ENCODE results near the gene ABCC10. TPM values are rescaled to one million over a fixed set of nuclear protein-coding genes. Genes with fewer than 3 reads are reported as not detected.

Gene ABCC10
- total RNA-seq, 4 donors from 2014 or later: 0.59 to 35.5 (median 10.7) TPM

DNA sequence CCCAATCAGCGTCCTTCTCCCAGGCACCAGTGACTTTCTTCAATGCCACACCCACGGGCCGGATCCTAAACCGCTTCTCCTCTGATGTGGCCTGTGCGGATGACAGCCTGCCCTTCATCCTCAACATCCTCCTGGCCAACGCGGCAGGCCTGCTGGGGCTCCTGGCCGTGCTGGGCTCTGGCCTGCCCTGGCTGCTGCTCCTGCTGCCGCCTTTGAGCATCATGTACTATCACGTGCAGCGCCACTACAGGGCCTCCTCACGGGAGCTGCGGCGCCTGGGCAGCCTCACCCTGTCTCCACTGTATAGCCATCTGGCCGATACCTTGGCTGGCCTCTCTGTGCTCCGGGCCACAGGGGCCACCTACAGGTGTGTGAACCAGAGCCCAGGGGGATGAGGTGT is 18.2 kb downstream of the ABCC10 start:
- no peaks in the 10 kb centered on the region for H3K36me3 ChIP-seq
- H3K9me3 ChIP-seq: no peaks in the 10 kb centered on the region
- no peak for DNase-seq
- H3K4me3 ChIP-seq: no peak overlapping the region
- H3K27ac ChIP-seq: no peak overlapping the region
- intact Hi-C loops (cut with DNase I; ENCODE audit: low total_unique reads): no loop called here
- no peaks in the 10 kb centered on the region for H3K4me1 ChIP-seq
- TF ChIP-seq POLR2A (IDR thresholded peaks at IDR 0.05): no peak
- TF ChIP-seq, protein P1, sequence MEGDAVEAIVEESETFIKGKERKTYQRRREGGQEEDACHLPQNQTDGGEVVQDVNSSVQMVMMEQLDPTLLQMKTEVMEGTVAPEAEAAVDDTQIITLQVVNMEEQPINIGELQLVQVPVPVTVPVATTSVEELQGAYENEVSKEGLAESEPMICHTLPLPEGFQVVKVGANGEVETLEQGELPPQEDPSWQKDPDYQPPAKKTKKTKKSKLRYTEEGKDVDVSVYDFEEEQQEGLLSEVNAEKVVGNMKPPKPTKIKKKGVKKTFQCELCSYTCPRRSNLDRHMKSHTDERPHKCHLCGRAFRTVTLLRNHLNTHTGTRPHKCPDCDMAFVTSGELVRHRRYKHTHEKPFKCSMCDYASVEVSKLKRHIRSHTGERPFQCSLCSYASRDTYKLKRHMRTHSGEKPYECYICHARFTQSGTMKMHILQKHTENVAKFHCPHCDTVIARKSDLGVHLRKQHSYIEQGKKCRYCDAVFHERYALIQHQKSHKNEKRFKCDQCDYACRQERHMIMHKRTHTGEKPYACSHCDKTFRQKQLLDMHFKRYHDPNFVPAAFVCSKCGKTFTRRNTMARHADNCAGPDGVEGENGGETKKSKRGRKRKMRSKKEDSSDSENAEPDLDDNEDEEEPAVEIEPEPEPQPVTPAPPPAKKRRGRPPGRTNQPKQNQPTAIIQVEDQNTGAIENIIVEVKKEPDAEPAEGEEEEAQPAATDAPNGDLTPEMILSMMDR (IDR thresholded peaks at IDR 0.05): no peak
- H3K27me3 ChIP-seq: no peaks in the 10 kb centered on the region

DNA sequence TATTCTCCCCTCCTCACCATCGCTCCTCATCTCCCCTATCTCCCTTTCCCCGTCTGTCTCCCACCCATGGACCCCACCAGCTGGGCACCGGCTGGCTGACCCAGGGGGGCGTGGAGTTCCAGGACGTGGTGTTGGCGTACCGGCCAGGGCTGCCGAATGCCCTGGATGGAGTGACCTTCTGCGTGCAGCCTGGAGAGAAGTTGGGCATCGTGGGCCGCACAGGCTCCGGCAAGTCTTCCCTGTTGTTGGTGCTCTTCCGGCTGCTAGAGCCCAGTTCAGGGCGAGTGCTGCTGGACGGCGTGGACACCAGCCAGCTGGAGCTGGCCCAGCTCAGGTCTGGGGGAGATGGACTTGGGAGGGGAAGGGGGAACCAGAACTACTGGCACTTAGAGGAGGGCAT is 20.3 kb downstream of the ABCC10 start:
- TF ChIP-seq, protein P1 (IDR thresholded peaks at IDR 0.05): no peak
- TF ChIP-seq POLR2A (IDR thresholded peaks at IDR 0.05): no peak
- no peak for DNase-seq
- H3K36me3 ChIP-seq: no peaks in the 10 kb centered on the region
- intact Hi-C loops (cut with DNase I; ENCODE audit: low total_unique reads): no loop called here
- no peaks in the 10 kb centered on the region for H3K4me1 ChIP-seq
- H3K9me3 ChIP-seq: no peaks in the 10 kb centered on the region
- no peak overlapping the region for H3K27ac ChIP-seq
- no peak overlapping the region for H3K4me3 ChIP-seq
- no peaks in the 10 kb centered on the region for H3K27me3 ChIP-seq

DNA sequence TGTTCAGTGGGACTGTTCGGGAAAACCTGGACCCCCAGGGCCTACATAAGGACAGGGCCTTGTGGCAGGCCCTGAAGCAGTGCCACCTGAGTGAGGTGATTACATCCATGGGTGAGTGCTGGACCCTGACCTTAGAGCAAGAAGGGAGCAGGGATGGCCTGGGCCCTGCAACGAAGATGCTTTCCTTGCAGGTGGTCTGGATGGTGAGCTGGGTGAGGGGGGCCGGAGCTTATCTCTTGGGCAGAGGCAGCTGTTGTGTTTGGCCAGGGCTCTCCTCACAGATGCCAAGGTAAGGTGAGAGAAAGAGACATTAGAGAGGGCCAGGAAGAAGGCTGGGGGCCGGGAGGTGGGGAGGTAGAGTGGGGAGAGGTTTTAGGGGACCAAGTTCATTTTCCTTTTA is 21.6 kb downstream of the ABCC10 start:
- DNase-seq: no peak
- intact Hi-C loops (cut with DNase I; ENCODE audit: low total_unique reads): no loop called here
- TF ChIP-seq POLR2A (IDR thresholded peaks at IDR 0.05): no peak
- no peaks in the 10 kb centered on the region for H3K4me1 ChIP-seq
- H3K27me3 ChIP-seq: no peaks in the 10 kb centered on the region
- no peaks in the 10 kb centered on the region for H3K36me3 ChIP-seq
- H3K27ac ChIP-seq: no peak overlapping the region
- H3K4me3 ChIP-seq: no peak overlapping the region
- no peaks in the 10 kb centered on the region for H3K9me3 ChIP-seq

DNA sequence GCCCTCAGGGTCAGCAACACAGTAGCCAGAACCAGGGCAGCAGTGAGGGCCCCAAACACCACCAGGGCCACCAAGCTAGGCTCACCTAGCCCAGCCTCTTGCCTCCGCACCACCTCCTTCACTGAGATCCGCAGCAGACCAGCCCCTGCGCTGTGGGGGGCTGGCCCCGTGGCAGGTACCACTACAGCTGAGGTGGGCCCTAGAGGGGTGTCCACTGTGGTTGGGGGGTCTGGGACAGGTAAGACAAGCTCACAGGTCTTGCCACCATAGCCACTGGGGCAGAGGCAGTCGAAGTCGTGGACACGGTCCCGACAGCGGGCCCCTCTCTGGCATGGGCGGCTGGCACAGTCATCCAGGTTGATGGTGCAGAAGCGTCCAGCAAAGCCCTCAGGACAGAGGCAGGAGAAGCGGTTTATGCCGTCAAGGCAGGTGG is 23.4 kb downstream of the ABCC10 start:
- intact Hi-C loops (cut with DNase I; ENCODE audit: low total_unique reads): no loop called here
- TF ChIP-seq, protein P1 (IDR thresholded peaks at IDR 0.05): no peak
- TF ChIP-seq POLR2A (IDR thresholded peaks at IDR 0.05): no peak
- H3K9me3 ChIP-seq: peaks cover 0 to 4% of the 10 kb centered on the region in 2 donors
- H3K4me1 ChIP-seq: peaks cover 0 to 5% of the 10 kb centered on the region in 2 donors
- no peaks in the 10 kb centered on the region for H3K36me3 ChIP-seq
- H3K27me3 ChIP-seq: no peaks in the 10 kb centered on the region
- no peak overlapping the region for H3K4me3 ChIP-seq
- DNase-seq: no peak
- H3K27ac ChIP-seq: no peak overlapping the region

DNA sequence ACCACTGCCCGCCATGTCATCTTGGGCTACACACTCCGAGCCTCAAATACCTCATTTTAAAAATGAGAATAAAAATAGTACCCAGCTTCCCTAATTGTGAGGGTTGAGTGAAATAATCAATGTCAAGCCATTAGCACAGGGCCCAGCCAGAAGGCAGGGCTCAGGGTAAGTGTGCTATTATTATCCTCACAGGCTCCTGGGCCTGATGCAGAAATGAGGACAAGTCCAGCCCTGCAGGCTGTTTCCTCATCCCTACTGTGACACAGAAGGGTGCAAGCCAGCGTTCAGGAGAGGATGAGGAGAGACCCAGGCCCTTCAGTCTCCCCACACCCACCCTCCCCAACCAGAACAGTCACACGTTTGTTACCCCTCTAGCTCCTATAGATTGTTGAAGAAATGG is 24.0 kb downstream of the ABCC10 start:
- TF ChIP-seq, protein P1 (IDR thresholded peaks at IDR 0.05): no peak
- no peak for TF ChIP-seq POLR2A (IDR thresholded peaks at IDR 0.05)
- Histone ChIP-seq H3K4me3 (no peak overlapping the region), H3K27ac (no peak overlapping the region), H3K9me3 (peaks cover 0 to 4% of the 10 kb centered on the region in 2 donors), H3K27me3 (peaks cover under 1 to 6% of the 10 kb centered on the region in 2 donors), H3K4me1 (peaks cover 0 to 6% of the 10 kb centered on the region in 2 donors), H3K36me3 (no peaks in the 10 kb centered on the region)
- DNase-seq: no peak
- intact Hi-C loops (cut with DNase I; ENCODE audit: low total_unique reads): no loop called here

DNA sequence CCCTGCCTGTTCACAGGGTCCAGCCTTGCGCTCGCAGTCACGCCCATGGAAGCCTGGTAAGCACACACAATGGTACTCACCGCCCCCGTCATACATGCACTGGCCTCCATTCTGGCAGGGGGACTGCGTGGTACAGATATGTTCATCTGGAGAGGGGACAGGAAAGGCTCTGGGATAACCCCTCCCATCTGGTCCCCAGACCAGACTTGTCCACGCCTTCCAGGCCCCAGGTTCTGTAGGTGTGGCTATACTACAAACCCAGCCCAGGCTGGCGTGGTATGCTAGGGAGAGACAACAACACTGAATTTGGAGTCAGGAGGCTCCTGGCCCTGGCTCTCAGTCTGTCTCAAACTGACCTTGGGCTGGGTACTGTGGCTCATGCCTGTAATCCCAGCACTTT is 24.6 kb downstream of the ABCC10 start:
- TF ChIP-seq, protein P1 (IDR thresholded peaks at IDR 0.05): no peak
- no peak for TF ChIP-seq POLR2A (IDR thresholded peaks at IDR 0.05)
- peaks cover 4 to 10% of the 10 kb centered on the region in 2 donors for H3K27me3 ChIP-seq
- H3K9me3 ChIP-seq: peaks cover 0 to 4% of the 10 kb centered on the region in 2 donors
- intact Hi-C loops (cut with DNase I; ENCODE audit: low total_unique reads): no loop called here
- no peak overlapping the region for H3K27ac ChIP-seq
- DNase-seq: no peak
- H3K36me3 ChIP-seq: no peaks in the 10 kb centered on the region
- H3K4me3 ChIP-seq: no peak overlapping the region
- H3K4me1 ChIP-seq: peaks cover 0 to 6% of the 10 kb centered on the region in 2 donors
